HepG2 (cell line): ENCODE measurements around the gene USP27X. TPM values are rescaled to one million over a fixed set of nuclear protein-coding genes. Genes with fewer than 3 reads are reported as not detected.
A peak's percentile ranks its signal among the peaks of the same experiment; 100 is the strongest.

Experiments
- ATAC-seq: fragments of 200-7000 bp; cut with Tn5 transposase; 3 replicates; pipeline ENCODE4 v1.9.1; 2020; ENCODE audit warnings: mild to moderate bottlenecking, moderate library complexity
- BruUV-seq: library from RNA; stranded (reverse); fragments of 400-500 nt; replicated peaks from 2 replicates; lab custom pipeline; 2021; lab: Mats Ljungman, UMichigan
- CTCF ChIA-PET: fragments of 300-600 bp; formaldehyde crosslinking; extraction: SDS; loops from one replicate; lab custom pipeline; 2021; ENCODE audit warnings: low total read pairs, inconsistent platforms, low intra/inter-chr PET ratio; lab: Yijun Ruan, JAX
- POLR2A ChIA-PET: fragments of 350-600 bp; sonication (Branson Sonifier 250); formaldehyde crosslinking; loops from one replicate; lab custom pipeline; 2020; ENCODE audit warnings: antibody characterized with exemption, inconsistent platforms; lab: Yijun Ruan, JAX
- DNase-seq: peaks from one replicate; pipeline ENCODE4 v3.0.0-alpha.2; 2015; ENCODE audit warnings: low spot score
- FAIRE-seq: peaks from 3 replicates; lab custom pipeline; 2011; peaks lifted over from hg19 to GRCh38; lab: Jason Lieb, UNC
- H2AFZ ChIP-seq: one replicate; pipeline ENCODE4 v1.6.1; 2011; ENCODE audit warnings: low read length, inconsistent platforms
- H3K27ac ChIP-seq: fragments of 300-600 bp; 3 replicates; pipeline ENCODE4 v1.8.0; 2011; ENCODE audit warnings: mixed run types, mild to moderate bottlenecking, mixed read lengths, low read length, inconsistent platforms; ENCODE audit not compliant: insufficient read depth; ENCODE audit errors: extremely low read length
- H3K27me3 ChIP-seq, 2 experiments: fragments of 200-600 bp in 1 of 2; 2 replicates in 1 of 2; 3 replicates in 1 of 2; pipeline versions ENCODE4 v1.6.0 to v1.8.0; 2011; ENCODE audit warnings: low read length in 2 of 2, mild to moderate bottlenecking in 2 of 2, moderate library complexity in 2 of 2, inconsistent platforms in 1 of 2; ENCODE audit not compliant: insufficient read depth in 2 of 2, control insufficient read depth in 1 of 2
- H3K36me3 ChIP-seq, 2 experiments: fragments of 200-600 bp in 1 of 2; replicated peaks in 1 of 2; 2 replicates in 1 of 2; 3 replicates in 1 of 2; pipeline versions ENCODE4 v1.5.1 to v1.8.0; 2011; ENCODE audit warnings: low read length in 2 of 2, inconsistent platforms in 1 of 2; ENCODE audit not compliant: insufficient read depth in 2 of 2, control insufficient read depth in 1 of 2
- H3K4me1 ChIP-seq: 2 replicates; pipeline ENCODE4 v1.5.1; 2012; ENCODE audit warnings: low read length, inconsistent platforms; ENCODE audit not compliant: insufficient read depth
- H3K4me2 ChIP-seq: 2 replicates; pipeline ENCODE4 v1.6.0; 2011; ENCODE audit warnings: low read depth, low read length, inconsistent platforms
- H3K4me3 ChIP-seq, 3 experiments: fragments of 200-600 bp in 1 of 3; sonication (generic), shearing (Covaris generic) in 1 of 3; replicated peaks in 1 of 3; 2 replicates each; pipeline ENCODE4 v1.5.1; 2011 to 2016; ENCODE audit warnings: low read length in 3 of 3, inconsistent platforms in 2 of 3, low read depth in 2 of 3, mild to moderate bottlenecking in 2 of 3, control low read depth in 1 of 3, mixed read lengths in 1 of 3; ENCODE audit not compliant: insufficient read depth in 1 of 3
- H3K79me2 ChIP-seq: one replicate; pipeline ENCODE4 v1.6.1; 2011; ENCODE audit warnings: low read length, inconsistent platforms; ENCODE audit not compliant: insufficient read depth
- H3K9ac ChIP-seq: 2 replicates; pipeline ENCODE4 v1.6.0; 2011; ENCODE audit warnings: mild to moderate bottlenecking, low read depth, low read length, inconsistent platforms; ENCODE audit not compliant: insufficient read depth
- H3K9me3 ChIP-seq: 2 replicates; pipeline ENCODE4 v1.5.1; 2012; ENCODE audit warnings: mild to moderate bottlenecking, low read length
- H4K20me1 ChIP-seq: 2 replicates; pipeline ENCODE4 v1.6.0; 2011; ENCODE audit warnings: inconsistent platforms, mild to moderate bottlenecking, low read length, moderate library complexity; ENCODE audit not compliant: insufficient read depth
- CBX1 ChIP-seq: IDR thresholded peaks from one replicate; pipeline ENCODE4 v1.6.1; 2016; ENCODE audit warnings: antibody characterized with exemption, low read depth
- CENPT ChIP-seq: sonication (generic); formaldehyde crosslinking; IDR thresholded peaks from 2 replicates; pipeline ENCODE4 v1.8.0; 2022; ENCODE audit warnings: low read depth, mild to moderate bottlenecking, moderate library complexity, missing genetic modification reagents
- CREBL2 ChIP-seq: sonication (generic); formaldehyde crosslinking; IDR thresholded peaks from 2 replicates; pipeline ENCODE4 v1.8.1; 2023; ENCODE audit warnings: missing genetic modification reagents, mild to moderate bottlenecking, borderline replicate concordance
- GATA4 ChIP-seq: sonication (generic); IDR thresholded peaks from 2 replicates; pipeline ENCODE4 v1.6.1; 2016; ENCODE audit warnings: antibody characterized with exemption, low read depth, borderline replicate concordance
- NFYB ChIP-seq: sonication (generic); formaldehyde crosslinking; IDR thresholded peaks from 2 replicates; pipeline ENCODE4 v1.4.0; 2020; ENCODE audit warnings: missing genetic modification reagents
- NONO ChIP-seq, 2 experiments: fragments of 450-650 bp in 1 of 2; sonication (generic) in 1 of 2; formaldehyde crosslinking in 1 of 2; IDR thresholded peaks in 1 of 2; conservative IDR thresholded peaks in 1 of 2; 2 replicates each; pipeline versions ENCODE4 v1.6.1 to v1.8.0; 2017 to 2022; ENCODE audit warnings: mild to moderate bottlenecking in 1 of 2, missing genetic modification reagents in 1 of 2, moderate library complexity in 1 of 2
- NR1H2 ChIP-seq: sonication (generic); formaldehyde crosslinking; IDR thresholded peaks from 2 replicates; pipeline ENCODE4 v1.8.1; 2022; ENCODE audit warnings: low read depth, missing genetic modification reagents, borderline replicate concordance
- RAD51 ChIP-seq: fragments of 450-650 bp; IDR thresholded peaks from 2 replicates; pipeline ENCODE4 v1.6.1; 2016; ENCODE audit warnings: borderline replicate concordance
- RBM39 ChIP-seq: fragments of 200-400 bp; formaldehyde crosslinking; IDR thresholded peaks from one replicate; pipeline ENCODE4 v1.6.1; 2018; ENCODE audit warnings: antibody characterized with exemption, mild to moderate bottlenecking, low read depth, low read length; ENCODE audit not compliant: poor library complexity, severe bottlenecking
- SIX4 ChIP-seq: sonication (generic); formaldehyde crosslinking; IDR thresholded peaks from 2 replicates; pipeline ENCODE4 v1.4.0; 2020; ENCODE audit warnings: missing genetic modification reagents
- STAG1 ChIP-seq: sonication (generic); formaldehyde crosslinking; IDR thresholded peaks from 2 replicates; pipeline ENCODE4 v1.4.0; 2020; ENCODE audit warnings: missing genetic modification reagents
- ZFP36 ChIP-seq: fragments of 150-350 bp; IDR thresholded peaks from 2 replicates; pipeline ENCODE4 v1.6.1; 2018; ENCODE audit warnings: borderline replicate concordance, low read length, low read depth; ENCODE audit not compliant: partially characterized antibody
- ZFP62 ChIP-seq: sonication (generic); formaldehyde crosslinking; IDR thresholded peaks from 2 replicates; pipeline ENCODE4 v1.4.0; 2020; ENCODE audit warnings: missing genetic modification reagents
- ZHX2 ChIP-seq, 2 experiments: sonication (generic) in 1 of 2; formaldehyde crosslinking in 1 of 2; IDR thresholded peaks; 2 replicates each; pipeline versions ENCODE4 v1.6.1 to v1.9.0; 2014 to 2022; ENCODE audit warnings: antibody characterized with exemption in 1 of 2, borderline replicate concordance in 1 of 2, inconsistent platforms in 1 of 2, low read depth in 1 of 2, missing genetic modification reagents in 1 of 2
- ZNF564 ChIP-seq: sonication (generic); formaldehyde crosslinking; IDR thresholded peaks from 2 replicates; pipeline ENCODE4 v1.8.1; 2023; ENCODE audit warnings: mild to moderate bottlenecking, missing genetic modification reagents
- WGBS: methylation state at CpG from one replicate; pipeline ENCODE4 v1.1.6; 2017; ENCODE audit warnings: low lambda C conversion rate; 5-methylcytosine and 5-hydroxymethylcytosine counted together
- in situ Hi-C: cut with HindIII; loops from 2 replicates; pipeline ENCODE4 v1.10.0; 2017; ENCODE audit warnings: low pct_unique_long_range_greater_than_20kb; ENCODE audit not compliant: extremely low pct_ligation_motif_present
- intact Hi-C: fragments of 100-400 bp; cut with micrococcal nuclease; formaldehyde crosslinking; loops from one replicate; pipeline ENCODE4 v1.10.0; 2022; ENCODE audit not compliant: unreplicated experiment
- polyA plus RNA-seq, 8 experiments: library from polyadenylated mRNA; depleted of rRNA in 3 of 8; stranded (reverse) in 7 of 8; unstranded in 1 of 8; fragments of >200 nt; fragmentation: Illumina TruSeq in 4 of 8; extraction: Trizol in 4 of 8; gene quantifications; 2 replicates each; pipeline versions ENCODE4 v1.2.1 to v1.2.3, GENCODE V29; 2011 to 2016; ENCODE audit warnings: low read depth in 4 of 8, missing spikeins in 1 of 8, mixed read lengths in 1 of 8; ENCODE audit not compliant: insufficient read depth in 1 of 8
- total RNA-seq, 5 experiments: library from RNA; depleted of rRNA; stranded (reverse); fragments of >200 nt; fragmentation: Illumina TruSeq; extraction: Trizol; gene quantifications; 2 replicates each; pipeline ENCODE4 v1.2.3, GENCODE V29; 2016; ENCODE audit warnings: low read depth in 1 of 5

Gene USP27X
- total and polyA plus RNA-seq, 2 of the 13 experiments (the other 11 are each of a cell fraction or from before 2014, with no cell fraction given) = 7.2 to 9.7 TPM

DNA sequence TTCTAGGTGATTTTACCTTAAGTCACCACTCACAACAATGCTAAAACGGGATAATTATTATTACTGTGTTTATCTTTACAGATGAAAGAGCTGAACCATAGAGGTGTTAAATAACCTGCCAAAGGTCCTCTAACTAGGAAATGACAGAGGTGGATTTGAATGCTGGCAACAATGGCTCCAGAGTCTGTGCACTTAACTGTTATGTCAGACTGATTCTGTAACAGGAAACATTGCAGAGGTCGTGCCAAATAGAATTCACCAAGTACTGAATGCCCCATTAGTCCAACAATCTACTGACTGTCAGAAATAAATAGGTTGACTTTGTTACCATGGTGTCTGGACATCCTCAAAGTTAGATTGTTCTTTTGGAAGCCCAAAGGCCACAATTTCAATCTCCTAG lies 20.9 kb upstream of the USP27X start:
- no peak for ATAC-seq
- ChIA-PET CTCF (no interaction called here), POLR2A (no interaction called here)
- no peaks in the 10 kb centered on the region for H3K36me3 ChIP-seq
- no peaks in the 10 kb centered on the region for H3K9me3 ChIP-seq
- no peaks in the 10 kb centered on the region for H4K20me1 ChIP-seq
- H3K4me3 ChIP-seq = no peak overlapping the region
- no peak overlapping the region for H3K9ac ChIP-seq
- no peak for FAIRE-seq
- H2AFZ ChIP-seq = no peak overlapping the region
- 43% methylated on average over 2 of the region's 2 CpGs for WGBS
- H3K27ac ChIP-seq = no peak overlapping the region
- in situ Hi-C loops = no loop called here
- peaks cover 78% of the 10 kb centered on the region for H3K4me1 ChIP-seq
- H3K27me3 ChIP-seq = no peaks in the 10 kb centered on the region
- intact Hi-C loops = no loop called here
- BruUV-seq = no TSS peak
- TF ChIP-seq RAD51 (no peak), STAG1 (no peak), CREBL2 (CRISPR knock-in tag) (no peak), ZHX2 (IDR thresholded peaks at IDR 0.05; ENCODE audit: low read depth) (no peak), ZHX2 (CRISPR knock-in tag; IDR thresholded peaks at IDR 0.05; ENCODE audit: borderline replicate concordance) (no peak), CENPT (CRISPR knock-in tag) (no peak), ZFP62 (CRISPR knock-in tag) (no peak), RBM39 (no peak), SIX4 (CRISPR knock-in tag) (no peak), CBX1 (no peak), NFYB (CRISPR knock-in tag) (no peak), NONO (IDR thresholded peaks at IDR 0.05) (no peak), NONO (CRISPR knock-in tag; conservative IDR thresholded peaks at IDR 0.05) (no peak), GATA4 (no peak), ZFP36 (no peak), ZNF564 (CRISPR knock-in tag) (no peak), NR1H2 (CRISPR knock-in tag) (no peak)
- TF ChIP-seq, all 625 proteins: peak for 0
- H3K4me2 ChIP-seq = no peak overlapping the region
- H3K79me2 ChIP-seq = no peaks in the 10 kb centered on the region
- DNase-seq = peak; percentile 29
